HepG2 (cell line): Measurements from ENCODE around the gene PCBP4. TPM values are rescaled to one million over a fixed set of nuclear protein-coding genes. Genes with fewer than 3 reads are reported as not detected.

Source experiments
- ARNT2 ChIP-seq: sonication (generic); formaldehyde crosslinking; IDR thresholded peaks from 2 replicates; pipeline ENCODE4 v1.8.0; 2022; ENCODE audit warnings: mild to moderate bottlenecking, low read depth, missing genetic modification reagents, moderate library complexity
- GATAD2A ChIP-seq: IDR thresholded peaks from 2 replicates; pipeline ENCODE4 v1.6.1; 2016
- HOXA9 ChIP-seq: sonication (generic); formaldehyde crosslinking; IDR thresholded peaks from 2 replicates; pipeline ENCODE4 v1.8.1; 2022; ENCODE audit warnings: missing genetic modification reagents, mild to moderate bottlenecking, moderate library complexity, borderline replicate concordance
- IKZF1 ChIP-seq: fragments of 450-650 bp; IDR thresholded peaks from 2 replicates; pipeline ENCODE4 v1.7.1; 2016
- ISX ChIP-seq: sonication (generic); formaldehyde crosslinking; conservative IDR thresholded peaks from 2 replicates; pipeline ENCODE4 v1.5.0; 2020; ENCODE audit warnings: missing genetic modification reagents
- KDM6A ChIP-seq: IDR thresholded peaks from 2 replicates; pipeline ENCODE4 v1.6.1; 2016; ENCODE audit warnings: low read depth
- MIER3 ChIP-seq: IDR thresholded peaks from 2 replicates; pipeline ENCODE4 v1.6.1; 2016; ENCODE audit warnings: missing compliant biosample characterization, borderline replicate concordance
- MYNN ChIP-seq: sonication (generic); formaldehyde crosslinking; IDR thresholded peaks from 2 replicates; pipeline ENCODE4 v1.4.0; 2020; ENCODE audit warnings: mild to moderate bottlenecking, low read depth, missing genetic modification reagents
- NFE2L2 ChIP-seq: fragments of 150-350 bp; IDR thresholded peaks from 2 replicates; pipeline ENCODE4 v1.6.1; 2014; ENCODE audit warnings: low read length
- NR2F1 ChIP-seq, 2 experiments: fragments of 450-650 bp in 1 of 2; formaldehyde crosslinking in 1 of 2; IDR thresholded peaks; 2 replicates each; pipeline versions ENCODE4 v1.5.0 to v1.6.1; 2016 to 2020; ENCODE audit warnings: mild to moderate bottlenecking in 1 of 2, missing compliant biosample characterization in 1 of 2, missing genetic modification reagents in 1 of 2, moderate library complexity in 1 of 2
- SALL2 ChIP-seq: sonication (generic); formaldehyde crosslinking; IDR thresholded peaks from 2 replicates; pipeline ENCODE4 v1.8.1; 2023; ENCODE audit warnings: mild to moderate bottlenecking, missing genetic modification reagents, inconsistent platforms
- SMAD9 ChIP-seq: sonication (generic); formaldehyde crosslinking; IDR thresholded peaks from 2 replicates; pipeline ENCODE4 v1.5.1; 2020; ENCODE audit warnings: mild to moderate bottlenecking, missing genetic modification reagents
- SMYD3 ChIP-seq: sonication (generic); formaldehyde crosslinking; IDR thresholded peaks from 2 replicates; pipeline ENCODE4 v1.8.1; 2023; ENCODE audit warnings: mild to moderate bottlenecking, missing genetic modification reagents
- SNAPC5 ChIP-seq: sonication (generic); formaldehyde crosslinking; IDR thresholded peaks from 2 replicates; pipeline ENCODE4 v1.8.1; 2023; ENCODE audit warnings: mild to moderate bottlenecking, missing genetic modification reagents, borderline replicate concordance
- TOE1 ChIP-seq: sonication (generic); formaldehyde crosslinking; IDR thresholded peaks from 2 replicates; pipeline ENCODE4 v1.4.0; 2020; ENCODE audit warnings: mild to moderate bottlenecking, missing genetic modification reagents
- ZBTB25 ChIP-seq: IDR thresholded peaks from 2 replicates; pipeline ENCODE4 v1.6.1; 2018; ENCODE audit warnings: missing genetic modification reagents
- ZBTB42 ChIP-seq: sonication (generic); formaldehyde crosslinking; IDR thresholded peaks from 2 replicates; pipeline ENCODE4 v1.5.0; 2020; ENCODE audit warnings: mild to moderate bottlenecking, missing genetic modification reagents
- ZBTB46 ChIP-seq: sonication (generic); formaldehyde crosslinking; IDR thresholded peaks from 2 replicates; pipeline ENCODE4 v1.4.0; 2020; ENCODE audit warnings: mild to moderate bottlenecking, missing genetic modification reagents, borderline replicate concordance
- ZFP41 ChIP-seq: sonication (generic); formaldehyde crosslinking; IDR thresholded peaks from 2 replicates; pipeline ENCODE4 v1.4.0; 2020; ENCODE audit warnings: mild to moderate bottlenecking, missing genetic modification reagents, borderline replicate concordance
- ZMAT5 ChIP-seq: sonication (generic); formaldehyde crosslinking; IDR thresholded peaks from 2 replicates; pipeline ENCODE4 v1.5.0; 2020; ENCODE audit warnings: mild to moderate bottlenecking, low read depth, missing genetic modification reagents, borderline replicate concordance
- ZNF101 ChIP-seq: sonication (generic); formaldehyde crosslinking; IDR thresholded peaks from 2 replicates; pipeline ENCODE4 v1.4.0; 2020; ENCODE audit warnings: mild to moderate bottlenecking, low read depth, missing genetic modification reagents, borderline replicate concordance
- ZNF224 ChIP-seq: sonication (generic); formaldehyde crosslinking; IDR thresholded peaks from 2 replicates; pipeline ENCODE4 v1.5.0; 2020; ENCODE audit warnings: mild to moderate bottlenecking, missing genetic modification reagents
- ZNF256 ChIP-seq: sonication (generic); formaldehyde crosslinking; conservative IDR thresholded peaks from 2 replicates; pipeline ENCODE4 v1.4.0; 2020; ENCODE audit warnings: missing genetic modification reagents
- ZNF260 ChIP-seq: sonication (generic); formaldehyde crosslinking; IDR thresholded peaks from 2 replicates; pipeline ENCODE4 v1.4.0; 2020; ENCODE audit warnings: missing genetic modification reagents, low read depth, mild to moderate bottlenecking, borderline replicate concordance
- ZNF274 ChIP-seq: sonication (generic); formaldehyde crosslinking; IDR thresholded peaks from 2 replicates; pipeline ENCODE4 v1.5.1; 2020; ENCODE audit warnings: mild to moderate bottlenecking, missing genetic modification reagents
- ZNF317 ChIP-seq: sonication (generic); formaldehyde crosslinking; IDR thresholded peaks from 2 replicates; pipeline ENCODE4 v1.5.0; 2020; ENCODE audit warnings: mild to moderate bottlenecking, missing genetic modification reagents
- ZNF614 ChIP-seq: IDR thresholded peaks from 2 replicates; pipeline ENCODE4 v1.6.1; 2018; ENCODE audit warnings: missing biosample characterization, missing genetic modification reagents, inconsistent platforms, borderline replicate concordance
- ZNF790 ChIP-seq: sonication (generic); formaldehyde crosslinking; IDR thresholded peaks from 2 replicates; pipeline ENCODE4 v1.8.0; 2022; ENCODE audit warnings: missing genetic modification reagents, mild to moderate bottlenecking, borderline replicate concordance
- polyA plus RNA-seq, 8 experiments: library from polyadenylated mRNA; depleted of rRNA in 3 of 8; stranded (reverse) in 7 of 8; unstranded in 1 of 8; fragments of >200 nt; fragmentation: Illumina TruSeq in 4 of 8; extraction: Trizol in 4 of 8; gene quantifications; 2 replicates each; pipeline versions ENCODE4 v1.2.1 to v1.2.3, GENCODE V29; 2011 to 2016; ENCODE audit warnings: low read depth in 4 of 8, missing spikeins in 1 of 8, mixed read lengths in 1 of 8; ENCODE audit not compliant: insufficient read depth in 1 of 8
- total RNA-seq, 5 experiments: library from RNA; depleted of rRNA; stranded (reverse); fragments of >200 nt; fragmentation: Illumina TruSeq; extraction: Trizol; gene quantifications; 2 replicates each; pipeline ENCODE4 v1.2.3, GENCODE V29; 2016; ENCODE audit warnings: low read depth in 1 of 5

The PCBP4 gene
- total and polyA plus RNA-seq, 2 of the 13 experiments (the other 11 are each of a cell fraction or from before 2014, with no cell fraction given), result 36.8 to 51.3 TPM

- TF ChIP-seq SALL2 (CRISPR knock-in tag) (peak; percentile 44; the same call in 1 of the 2 replicates), ISX (CRISPR knock-in tag) (no peak), SNAPC5 (no peak), ZNF317 (CRISPR knock-in tag) (no peak), ZNF274 (CRISPR knock-in tag) (no peak; the same call in 1 of the 2 replicates), GATAD2A (peak; percentile 65; the same call in 1 of the 2 replicates), ZNF790 (CRISPR knock-in tag) (no peak), IKZF1 (no peak), ZBTB42 (no peak), KDM6A (CRISPR knock-in tag) (no peak), ZFP41 (CRISPR knock-in tag) (no peak), HOXA9 (CRISPR knock-in tag) (no peak), MIER3 (CRISPR knock-in tag) (no peak), NFE2L2 (no peak), ZNF614 (CRISPR knock-in tag) (peak; percentile 39; the same call in 1 of the 2 replicates), ZNF260 (CRISPR knock-in tag) (no peak), NR2F1 (CRISPR knock-in tag; IDR thresholded peaks at IDR 0.05) (no peak), SMAD9 (no peak), TOE1 (CRISPR knock-in tag) (no peak), ZMAT5 (CRISPR knock-in tag) (no peak), ZBTB25 (CRISPR knock-in tag) (0 out of 2 replicates have a peak, but pooled peaks have one; percentile 20), ZBTB46 (no peak), ZNF224 (CRISPR knock-in tag) (no peak), ARNT2 (CRISPR knock-in tag) (no peak), ZNF256 (CRISPR knock-in tag) (no peak), MYNN (CRISPR knock-in tag) (no peak), ZNF101 (CRISPR knock-in tag) (no peak), SMYD3 (no peak)
Measured at GRCh38 chr3:52001443-52001974, 34.3 kb upstream of the PCBP4 start (continued).
